Naive thymus-derived CD4-positive, alpha-beta T cell (primary cell): ENCODE results near the gene LRRC8E. TPM values are rescaled to one million over a fixed set of nuclear protein-coding genes. Genes with fewer than 3 reads are reported as not detected.

Experiments used
- polyA plus RNA-seq, 2 donors: library from polyadenylated mRNA; unstranded; fragments of 300-500 nt; fragmentation: Illumina TruSeq; gene quantifications; one replicate each; pipeline ENCODE4 v1.2.3, GENCODE V29; 2021
- total RNA-seq, 6 experiments: library from RNA in 5 of 6; stranded (reverse) in 5 of 6; gene quantifications; 1 replicate in 5 of 6; 2 replicates in 1 of 6; pipeline ENCODE4 v1.2.3 and lab custom pipeline; 2021 to 2026

Gene LRRC8E
- total and polyA plus RNA-seq, 7 experiments from 2014 or later, result 0.24 to 0.53 TPM; not detected in 5

Other genes with a start within 250 kb of the LRRC8E start
- gene RETN, start 219.5 kb upstream of the LRRC8E start, total RNA-seq, result 1 to 10 TPM in 1 of 5 experiments, not detected in 4; 3.4 TPM
- not detected for gene RETN, start 219.5 kb upstream of the LRRC8E start, polyA plus RNA-seq
- 10 to 100 TPM in 1 of 5 experiments, 1 to 10 TPM in 1, not detected in 3; 1.2 to 12.3 TPM for gene MCEMP1, start 211.4 kb upstream of the LRRC8E start, total RNA-seq
- not detected for gene MCEMP1, start 211.4 kb upstream of the LRRC8E start, polyA plus RNA-seq
- 10 to 100 TPM; 43.7 to 79.3 (median 75.4) TPM for gene TRAPPC5, start 207.7 kb upstream of the LRRC8E start, total RNA-seq
- 100 to 1,000 TPM; 165 to 191 TPM for gene TRAPPC5, start 207.7 kb upstream of the LRRC8E start, polyA plus RNA-seq
- gene FCER2, start 186.4 kb upstream of the LRRC8E start, total RNA-seq, result 1 to 10 TPM in 2 of 5 experiments, under 1 TPM in 1, not detected in 2; 0.32 to 3.8 (median 1.3) TPM
- under 1 TPM; 0.48 to 0.52 TPM for gene FCER2, start 186.4 kb upstream of the LRRC8E start, polyA plus RNA-seq
- 1 to 10 TPM in 1 of 5 experiments, not detected in 4; 1.2 TPM for gene CLEC4G, start 156.4 kb upstream of the LRRC8E start, total RNA-seq
- gene CLEC4G, start 156.4 kb upstream of the LRRC8E start, polyA plus RNA-seq, result not detected
- under 1 TPM in 3 of 5 experiments, not detected in 2; 0.27 to 0.68 (median 0.32) TPM for gene CD209, start 141.0 kb upstream of the LRRC8E start, total RNA-seq
- gene CD209, start 141.0 kb upstream of the LRRC8E start, polyA plus RNA-seq, result not detected
- not detected for gene CLEC4M, start 125.3 kb upstream of the LRRC8E start, total RNA-seq
- gene CLEC4M, start 125.3 kb upstream of the LRRC8E start, polyA plus RNA-seq, result under 1 TPM in 1 of 2 donors, not detected in 1; 0.74 TPM
- gene EVI5L, start 58.3 kb upstream of the LRRC8E start, total RNA-seq, result 10 to 100 TPM in 3 of 5 experiments, 1 to 10 TPM in 2; 7.4 to 12.2 (median 11.4) TPM
- 1 to 10 TPM; 2.5 to 3.8 TPM for gene EVI5L, start 58.3 kb upstream of the LRRC8E start, polyA plus RNA-seq
- gene PRR36, start 14.1 kb upstream of the LRRC8E start, total RNA-seq, result 1 to 10 TPM in 1 of 5 experiments, under 1 TPM in 3, not detected in 1; 0.08 to 1.2 (median 0.16) TPM
- under 1 TPM; 0.08 to 0.12 TPM for gene PRR36, start 14.1 kb upstream of the LRRC8E start, polyA plus RNA-seq
- gene MAP2K7, start 15.4 kb downstream of the LRRC8E start, total RNA-seq, result 100 to 1,000 TPM in 1 of 5 experiments, 10 to 100 TPM in 4; 48.7 to 109 (median 66.5) TPM
- 1 to 10 TPM; 1.8 to 2.0 TPM for gene MAP2K7, start 15.4 kb downstream of the LRRC8E start, polyA plus RNA-seq
- 1 to 10 TPM in 4 of 5 experiments, under 1 TPM in 1; 0.27 to 4.0 (median 1.6) TPM for gene TGFBR3L, start 26.3 kb downstream of the LRRC8E start, total RNA-seq
- gene TGFBR3L, start 26.3 kb downstream of the LRRC8E start, polyA plus RNA-seq, result not detected
- 10 to 100 TPM; 12.3 to 24.4 (median 21.4) TPM for gene SNAPC2, start 31.8 kb downstream of the LRRC8E start, total RNA-seq
- gene SNAPC2, start 31.8 kb downstream of the LRRC8E start, polyA plus RNA-seq, result 10 to 100 TPM; 11.5 to 18.2 TPM
- gene CTXN1, start 37.6 kb downstream of the LRRC8E start, total RNA-seq, result under 1 TPM in 1 of 5 experiments, not detected in 4; 0.32 TPM
- not detected for gene CTXN1, start 37.6 kb downstream of the LRRC8E start, polyA plus RNA-seq
- gene TIMM44, start 55.2 kb downstream of the LRRC8E start, total RNA-seq, result 10 to 100 TPM; 65.3 to 97.6 (median 73.8) TPM
- 10 to 100 TPM; 16.7 to 22.8 TPM for gene TIMM44, start 55.2 kb downstream of the LRRC8E start, polyA plus RNA-seq
- 100 to 1,000 TPM in 1 of 5 experiments, 10 to 100 TPM in 4; 32.4 to 117 (median 49.6) TPM for gene ELAVL1, start 117.1 kb downstream of the LRRC8E start, total RNA-seq
- gene ELAVL1, start 117.1 kb downstream of the LRRC8E start, polyA plus RNA-seq, result 10 to 100 TPM; 42.1 to 61.4 TPM
- 1 to 10 TPM in 1 of 5 experiments, not detected in 4; 2.3 TPM for gene CCL25, start 164.2 kb downstream of the LRRC8E start, total RNA-seq
- not detected for gene CCL25, start 164.2 kb downstream of the LRRC8E start, polyA plus RNA-seq